ENCODE results near the gene CD19.

The CD19 gene

DNA sequence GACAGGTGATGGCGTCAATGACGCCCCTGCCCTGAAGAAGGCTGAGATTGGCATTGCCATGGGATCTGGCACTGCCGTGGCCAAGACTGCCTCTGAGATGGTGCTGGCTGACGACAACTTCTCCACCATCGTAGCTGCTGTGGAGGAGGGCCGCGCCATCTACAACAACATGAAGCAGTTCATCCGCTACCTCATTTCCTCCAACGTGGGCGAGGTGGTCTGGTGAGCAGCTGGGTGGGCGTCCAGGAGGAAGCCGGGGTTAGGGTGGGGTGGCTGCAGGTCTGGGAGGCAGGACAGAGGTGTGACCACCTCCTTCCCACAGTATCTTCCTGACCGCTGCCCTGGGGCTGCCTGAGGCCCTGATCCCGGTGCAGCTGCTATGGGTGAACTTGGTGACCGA, 29.9 kb upstream of the CD19 start:
- no peak for TF ChIP-seq CTCF (IDR thresholded peaks at IDR 0.05; ENCODE audit: low read depth, low read length)
- no peak overlapping the region for H3K4me3 ChIP-seq (ENCODE audit: low read depth, low read length)

- TF ChIP-seq CTCF (IDR thresholded peaks at IDR 0.05; ENCODE audit: low read depth, low read length) = no peak
- H3K4me3 ChIP-seq (ENCODE audit: low read depth, low read length) = no peak overlapping the region
Measured at GRCh38 chr16:28902909-28903308, 28.9 kb upstream of the CD19 start.

DNA sequence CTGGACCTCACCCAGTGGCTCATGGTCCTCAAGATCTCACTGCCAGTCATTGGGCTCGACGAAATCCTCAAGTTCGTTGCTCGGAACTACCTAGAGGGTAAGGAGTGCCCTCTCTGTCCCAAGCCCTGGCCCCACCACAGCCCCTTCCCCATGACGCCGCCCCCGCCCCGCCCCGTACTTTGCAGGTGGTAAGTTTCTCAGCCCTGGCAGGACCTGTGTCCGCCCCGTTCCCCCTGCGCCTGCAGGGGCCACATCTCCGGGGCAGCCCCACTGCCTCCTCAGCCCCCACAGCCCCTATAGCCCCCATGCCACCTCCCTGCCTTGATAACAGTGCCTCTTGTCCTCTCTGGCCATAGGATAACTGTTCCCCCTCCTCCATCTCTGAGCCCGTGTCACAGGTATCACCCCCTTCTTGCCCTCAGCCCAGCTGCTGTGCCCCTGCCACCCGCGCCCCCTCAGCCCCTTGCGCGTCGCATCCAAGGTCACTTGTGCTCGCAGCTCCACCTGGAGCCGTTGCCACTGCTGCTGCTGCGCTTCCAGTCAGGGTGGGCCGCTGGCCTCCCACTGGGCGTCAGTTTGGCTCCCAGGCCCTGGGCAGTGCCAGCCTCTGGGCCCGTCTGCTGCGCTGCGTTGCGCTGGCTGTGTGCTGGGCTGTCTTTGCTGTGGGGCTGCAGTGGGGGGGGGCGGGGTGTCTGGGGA, 28.3 kb upstream of the CD19 start:
- TF ChIP-seq CTCF (IDR thresholded peaks at IDR 0.05; ENCODE audit: low read depth, low read length) = no peak
- H3K4me3 ChIP-seq (ENCODE audit: low read depth, low read length) = no peak overlapping the region

DNA sequence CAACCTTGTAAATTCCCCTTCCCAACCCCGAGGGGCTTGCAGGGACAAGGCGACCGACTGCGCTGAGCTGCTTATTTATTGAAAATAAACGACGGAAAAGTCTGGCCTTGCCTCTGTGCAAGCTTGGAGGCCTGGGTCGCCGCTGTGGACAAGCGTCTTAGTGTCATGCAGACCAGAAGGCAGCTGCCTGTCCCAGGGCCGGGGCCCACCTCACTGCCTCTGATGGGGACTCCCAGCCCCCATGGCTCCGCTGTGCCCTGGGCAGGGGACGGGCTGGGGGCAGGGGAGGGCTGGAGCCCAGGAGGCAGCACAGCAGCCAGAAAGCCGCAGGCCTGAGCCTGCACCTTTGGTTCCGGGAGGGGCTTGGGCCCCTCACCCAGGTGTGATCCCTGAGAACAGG, 27.4 kb upstream of the CD19 start:
- TF ChIP-seq CTCF (IDR thresholded peaks at IDR 0.05; ENCODE audit: low read depth, low read length) = no peak

DNA sequence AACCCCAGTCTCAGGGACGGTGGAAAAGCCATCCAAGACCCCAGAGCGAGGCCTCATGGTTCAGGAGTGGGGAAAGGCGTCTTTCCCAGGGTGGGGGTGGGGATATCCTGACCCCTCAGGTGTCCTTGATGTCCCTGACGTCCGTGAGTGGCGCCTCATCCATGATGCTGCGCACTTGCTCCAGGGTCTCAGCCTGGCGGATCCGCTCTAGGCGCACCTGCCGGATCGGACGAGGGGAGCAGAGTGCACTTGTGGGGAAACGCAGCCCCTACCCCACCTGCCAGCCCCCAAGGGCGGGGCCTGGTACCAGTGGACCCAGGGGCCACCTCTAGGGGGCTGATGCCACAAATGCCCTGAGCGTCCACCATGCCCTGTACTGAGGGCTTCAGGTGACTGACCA, 26.9 kb upstream of the CD19 start:
- TF ChIP-seq CTCF (IDR thresholded peaks at IDR 0.05; ENCODE audit: low read depth, low read length) = no peak
- H3K4me3 ChIP-seq (ENCODE audit: low read depth, low read length) = no peak overlapping the region

More for the DNA sequence above, 27.4 kb upstream of the CD19 start:
- H3K4me3 ChIP-seq (ENCODE audit: low read depth, low read length) = no peak overlapping the region

DNA sequence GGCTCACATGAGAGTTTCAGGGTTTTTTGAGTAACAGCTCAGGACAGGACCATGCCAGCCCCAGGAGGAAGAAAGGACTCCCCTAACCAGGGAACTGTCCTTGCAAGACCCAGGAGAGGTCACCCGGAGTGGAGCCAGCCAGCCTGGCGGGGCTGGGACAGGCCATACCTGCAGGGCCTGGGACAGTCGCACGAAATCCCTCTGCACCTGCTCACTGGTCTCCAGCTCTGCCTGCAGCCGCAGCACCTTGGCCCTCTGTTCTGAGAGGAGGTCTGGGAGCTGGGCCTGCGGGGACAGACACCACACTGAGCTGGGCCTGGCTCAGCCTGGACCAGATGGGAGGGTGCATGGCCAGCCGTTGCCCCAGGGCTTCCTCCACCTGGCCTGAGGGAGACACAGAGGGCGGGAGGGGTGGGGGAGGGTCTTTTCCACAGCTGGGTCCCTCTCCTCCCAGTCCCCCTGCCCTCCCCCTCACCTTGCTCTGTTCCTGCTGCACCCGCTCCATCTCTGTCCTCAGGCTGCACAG, 26.5 kb upstream of the CD19 start:
- TF ChIP-seq CTCF (IDR thresholded peaks at IDR 0.05; ENCODE audit: low read depth, low read length) = no peak
- H3K4me3 ChIP-seq (ENCODE audit: low read depth, low read length) = no peak overlapping the region

DNA sequence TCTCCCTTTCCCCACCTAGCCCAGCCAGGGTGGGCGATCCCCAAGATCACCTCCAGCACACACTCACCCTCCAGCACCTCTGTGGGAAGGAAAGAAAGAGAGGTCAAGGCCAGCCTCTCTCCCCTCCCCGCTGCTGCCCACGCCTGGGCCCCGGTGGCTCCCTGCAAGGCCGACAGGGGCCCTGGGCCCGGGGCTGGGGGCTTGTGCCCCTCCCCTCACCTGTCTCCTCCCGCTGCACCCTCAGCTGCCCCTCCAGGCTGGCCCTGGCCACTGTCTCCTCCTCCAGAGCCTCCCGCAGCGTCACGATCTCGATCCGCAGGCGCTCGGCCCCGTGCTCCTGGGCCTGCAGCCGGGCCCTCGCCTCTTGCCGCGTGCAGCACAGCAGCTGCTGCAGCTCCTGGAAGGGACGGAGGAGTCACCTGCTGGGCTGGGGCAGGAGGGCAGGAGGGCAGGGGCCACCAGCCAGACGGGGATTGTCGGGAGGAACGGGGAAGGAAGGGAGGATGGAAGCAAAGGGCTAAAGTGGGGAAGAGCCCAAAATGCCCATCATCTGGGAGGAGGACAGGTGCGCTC, 25.9 kb upstream of the CD19 start:
- no peak for TF ChIP-seq CTCF (IDR thresholded peaks at IDR 0.05; ENCODE audit: low read depth, low read length)
- H3K4me3 ChIP-seq (ENCODE audit: low read depth, low read length) = no peak overlapping the region

Measured in WI38 (cell line).